ENCODE measurements around the gene ASTN2.
"Not testable (repeated sequence)": the region's sequence is repeated elsewhere in the genome, so short reads cannot be mapped to it uniquely, and the experiment has no call there.

The ASTN2 gene

DNA sequence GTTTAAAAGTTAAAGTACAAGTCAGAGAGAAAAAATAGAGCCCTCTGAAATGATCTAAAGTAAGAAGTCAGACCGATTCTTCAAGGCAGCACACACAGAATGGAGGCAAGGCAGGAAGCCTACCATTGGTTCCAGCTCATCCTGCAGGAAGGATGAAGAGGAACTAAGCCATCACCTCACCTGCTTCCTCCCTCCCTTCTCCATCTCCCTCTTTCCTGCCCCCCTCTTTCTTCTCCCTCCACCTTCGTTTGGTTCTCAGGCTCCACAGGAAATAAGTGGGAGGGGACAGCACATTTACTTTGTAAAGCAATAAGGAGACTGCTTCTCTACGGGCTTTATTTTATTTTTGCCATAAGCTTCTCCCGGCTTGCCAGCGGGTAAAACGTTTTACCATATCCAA, 514.3 kb downstream of the ASTN2 start:
- no peak overlapping the region for H2AFZ ChIP-seq (ENCODE audit: low read length, unreplicated experiment)
- no peaks in the 10 kb centered on the region for H3K36me3 ChIP-seq (ENCODE audit: insufficient read depth, low read length)
- H3K79me2 ChIP-seq (ENCODE audit: control insufficient read depth, insufficient read depth, low read length, unreplicated experiment), result no peaks in the 10 kb centered on the region
- no peaks in the 10 kb centered on the region for H3K27me3 ChIP-seq (ENCODE audit: insufficient read depth, low read length)
- no peak overlapping the region for H3K27ac ChIP-seq (ENCODE audit: low read depth, low read length)
- no peaks in the 10 kb centered on the region for H3K4me1 ChIP-seq (ENCODE audit: control insufficient read depth, insufficient read depth, low read length, unreplicated experiment)
- no peak overlapping the region for H3K4me3 ChIP-seq (ENCODE audit: low read depth, low read length)

- H3K4me3 ChIP-seq (ENCODE audit: low read depth, low read length), result no peak overlapping the region
- no peaks in the 10 kb centered on the region for H3K4me1 ChIP-seq (ENCODE audit: control insufficient read depth, insufficient read depth, low read length, unreplicated experiment)
- no peak overlapping the region for H2AFZ ChIP-seq (ENCODE audit: low read length, unreplicated experiment)
- no peaks in the 10 kb centered on the region for H3K27me3 ChIP-seq (ENCODE audit: insufficient read depth, low read length)
- H3K27ac ChIP-seq (ENCODE audit: low read depth, low read length), result no peak overlapping the region
- no peaks in the 10 kb centered on the region for H3K79me2 ChIP-seq (ENCODE audit: control insufficient read depth, insufficient read depth, low read length, unreplicated experiment)
- H3K36me3 ChIP-seq (ENCODE audit: insufficient read depth, low read length), result no peaks in the 10 kb centered on the region
Measured at GRCh38 chr9:116900007-116900367, 514.9 kb downstream of the ASTN2 start.

DNA sequence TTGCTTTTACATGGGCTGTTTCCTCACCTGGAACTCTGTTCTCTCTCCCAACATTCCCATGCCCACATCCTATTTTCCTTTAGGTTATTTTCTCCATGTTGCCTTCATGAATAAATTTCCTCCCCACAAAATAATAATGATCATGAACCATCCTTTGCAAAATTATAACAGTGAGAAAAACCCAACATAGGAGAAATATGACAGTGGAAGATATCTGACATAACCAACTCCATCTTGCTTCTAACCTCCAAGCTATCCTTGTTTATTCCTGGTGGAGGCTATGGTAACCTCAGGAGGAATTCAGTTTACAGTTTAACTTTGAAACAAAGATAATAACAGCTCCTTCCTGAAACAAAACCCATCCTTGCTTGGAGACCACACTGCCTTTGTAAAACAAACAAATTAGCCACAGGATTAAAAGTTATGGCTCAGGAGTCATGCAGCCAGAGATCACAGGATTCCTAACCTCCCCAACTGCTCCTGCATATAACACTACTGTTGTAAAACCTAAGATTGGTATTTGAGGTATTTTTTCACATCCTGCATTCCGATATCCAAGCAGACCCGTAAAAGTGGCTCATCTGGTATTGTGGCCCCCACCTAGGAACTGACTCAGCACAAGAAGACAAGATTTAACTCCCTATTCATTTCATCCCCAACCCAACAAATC, 515.4 kb downstream of the ASTN2 start:
- Histone ChIP-seq H2AFZ (ENCODE audit: low read length, unreplicated experiment) (no peak overlapping the region), H3K27me3 (ENCODE audit: insufficient read depth, low read length) (no peaks in the 10 kb centered on the region)

DNA sequence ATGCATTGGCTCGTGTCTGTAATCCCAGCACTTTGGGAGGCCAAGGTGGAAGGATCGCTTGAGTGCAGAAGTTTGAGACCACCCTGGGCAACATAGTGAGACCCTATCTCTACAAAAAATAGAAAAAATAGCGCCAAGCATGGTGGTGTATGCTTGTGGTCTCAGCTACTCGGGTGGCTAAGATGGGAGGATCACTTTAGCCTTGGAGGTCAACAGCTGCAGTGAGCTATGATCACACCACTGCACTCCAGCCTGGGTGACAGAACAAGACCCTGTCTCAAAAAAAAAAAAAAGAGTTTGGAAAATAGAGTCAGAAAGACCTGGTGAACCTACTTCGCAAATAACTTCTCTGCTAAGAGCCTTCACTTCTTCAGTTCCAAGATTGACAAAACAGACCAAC, 516.7 kb downstream of the ASTN2 start:
- H3K79me2 ChIP-seq (ENCODE audit: control insufficient read depth, insufficient read depth, low read length, unreplicated experiment); H3K36me3 ChIP-seq (ENCODE audit: insufficient read depth, low read length); H3K27me3 ChIP-seq (ENCODE audit: insufficient read depth, low read length); H2AFZ ChIP-seq (ENCODE audit: low read length, unreplicated experiment); H3K4me3 ChIP-seq (ENCODE audit: low read depth, low read length); H3K27ac ChIP-seq (ENCODE audit: low read depth, low read length); H3K4me1 ChIP-seq (ENCODE audit: control insufficient read depth, insufficient read depth, low read length, unreplicated experiment): not testable (repeated sequence)

More for the DNA sequence above, 515.4 kb downstream of the ASTN2 start:
- Histone ChIP-seq H3K36me3 (ENCODE audit: insufficient read depth, low read length) (no peaks in the 10 kb centered on the region), H3K4me3 (ENCODE audit: low read depth, low read length) (no peak overlapping the region), H3K79me2 (ENCODE audit: control insufficient read depth, insufficient read depth, low read length, unreplicated experiment) (no peaks in the 10 kb centered on the region), H3K27ac (ENCODE audit: low read depth, low read length) (no peak overlapping the region), H3K4me1 (ENCODE audit: control insufficient read depth, insufficient read depth, low read length, unreplicated experiment) (no peaks in the 10 kb centered on the region)

DNA sequence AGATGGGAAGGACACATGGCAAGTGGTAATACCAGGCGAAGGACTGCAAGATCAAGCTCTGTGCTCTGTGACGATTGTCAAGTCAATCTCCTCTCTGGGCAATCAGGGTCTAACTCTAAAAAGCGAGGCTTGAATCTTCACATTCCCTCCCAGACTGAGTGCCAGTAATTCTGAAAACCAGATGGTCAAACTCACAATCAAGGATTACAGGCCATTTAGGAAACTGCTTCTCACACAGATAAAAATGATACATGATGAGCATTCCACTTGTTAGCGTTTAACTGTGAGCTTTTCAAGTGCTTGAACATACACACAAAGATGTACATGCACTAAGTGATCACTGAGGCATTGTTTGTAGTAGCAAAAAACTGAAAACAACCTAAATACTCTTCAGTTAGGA, 517.7 kb downstream of the ASTN2 start:
- no peaks in the 10 kb centered on the region for H3K4me1 ChIP-seq (ENCODE audit: control insufficient read depth, insufficient read depth, low read length, unreplicated experiment)
- H2AFZ ChIP-seq (ENCODE audit: low read length, unreplicated experiment), result no peak overlapping the region
- H3K27me3 ChIP-seq (ENCODE audit: insufficient read depth, low read length), result no peaks in the 10 kb centered on the region
- no peaks in the 10 kb centered on the region for H3K79me2 ChIP-seq (ENCODE audit: control insufficient read depth, insufficient read depth, low read length, unreplicated experiment)
- no peak overlapping the region for H3K27ac ChIP-seq (ENCODE audit: low read depth, low read length)
- H3K36me3 ChIP-seq (ENCODE audit: insufficient read depth, low read length), result no peaks in the 10 kb centered on the region
- H3K4me3 ChIP-seq (ENCODE audit: low read depth, low read length), result no peak overlapping the region

DNA sequence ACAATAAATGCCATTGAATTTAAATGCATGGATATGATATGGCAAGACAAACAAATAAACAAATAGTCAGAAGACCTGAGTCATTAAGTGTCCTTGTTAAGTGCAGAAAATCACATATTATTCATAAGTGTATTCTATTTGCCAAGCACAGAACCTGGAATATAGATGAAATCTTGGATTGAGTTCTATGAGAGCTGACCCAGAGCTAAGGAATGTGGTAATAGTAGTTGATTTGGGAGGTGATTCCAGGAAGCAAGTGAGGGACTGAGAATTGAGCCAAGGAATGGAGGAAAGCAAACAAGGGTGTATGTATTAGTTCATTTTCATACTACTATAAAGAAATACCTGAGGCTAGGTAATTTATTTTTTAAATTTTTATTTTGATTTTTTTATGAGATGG, 518.9 kb downstream of the ASTN2 start:
- Histone ChIP-seq H3K36me3 (ENCODE audit: insufficient read depth, low read length) (no peaks in the 10 kb centered on the region), H2AFZ (ENCODE audit: low read length, unreplicated experiment) (no peak overlapping the region), H3K4me3 (ENCODE audit: low read depth, low read length) (no peak overlapping the region), H3K79me2 (ENCODE audit: control insufficient read depth, insufficient read depth, low read length, unreplicated experiment) (no peaks in the 10 kb centered on the region), H3K27ac (ENCODE audit: low read depth, low read length) (no peak overlapping the region), H3K27me3 (ENCODE audit: insufficient read depth, low read length) (no peaks in the 10 kb centered on the region), H3K4me1 (ENCODE audit: control insufficient read depth, insufficient read depth, low read length, unreplicated experiment) (no peaks in the 10 kb centered on the region)

DNA sequence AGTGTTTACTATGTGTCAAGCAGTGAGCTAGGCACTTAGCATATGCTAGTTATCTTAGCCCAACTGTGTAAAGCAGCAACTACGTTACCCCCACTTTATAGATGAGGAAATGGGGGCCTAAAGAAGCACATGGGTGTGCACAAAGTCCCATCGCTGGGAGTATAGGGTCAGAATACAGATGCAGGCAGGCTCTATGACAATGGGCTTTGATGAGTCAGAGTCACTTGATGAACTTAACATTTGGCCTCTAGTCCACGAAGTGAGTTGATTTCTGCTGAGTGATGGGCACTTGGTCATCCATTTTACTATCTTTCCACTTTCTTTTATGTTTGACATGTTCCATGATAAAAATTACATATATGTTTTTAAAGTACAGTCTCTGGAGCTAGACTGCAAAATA, 523.4 kb downstream of the ASTN2 start:
- Histone ChIP-seq H3K4me1 (ENCODE audit: control insufficient read depth, insufficient read depth, low read length, unreplicated experiment) (no peaks in the 10 kb centered on the region), H3K4me3 (ENCODE audit: low read depth, low read length) (no peak overlapping the region), H2AFZ (ENCODE audit: low read length, unreplicated experiment) (no peak overlapping the region)

GRCh38 chr9:116888476-116888875, 526.4 kb downstream of the ASTN2 start:
- not testable (repeated sequence) for H3K27ac ChIP-seq (ENCODE audit: low read depth, low read length); H3K4me1 ChIP-seq (ENCODE audit: control insufficient read depth, insufficient read depth, low read length, unreplicated experiment); H2AFZ ChIP-seq (ENCODE audit: low read length, unreplicated experiment); H3K4me3 ChIP-seq (ENCODE audit: low read depth, low read length); H3K36me3 ChIP-seq (ENCODE audit: insufficient read depth, low read length); H3K79me2 ChIP-seq (ENCODE audit: control insufficient read depth, insufficient read depth, low read length, unreplicated experiment); H3K27me3 ChIP-seq (ENCODE audit: insufficient read depth, low read length)

More for the DNA sequence above, 523.4 kb downstream of the ASTN2 start:
- no peak overlapping the region for H3K27ac ChIP-seq (ENCODE audit: low read depth, low read length)
- no peaks in the 10 kb centered on the region for H3K36me3 ChIP-seq (ENCODE audit: insufficient read depth, low read length)
- H3K27me3 ChIP-seq (ENCODE audit: insufficient read depth, low read length), result no peaks in the 10 kb centered on the region
- no peaks in the 10 kb centered on the region for H3K79me2 ChIP-seq (ENCODE audit: control insufficient read depth, insufficient read depth, low read length, unreplicated experiment)

DNA sequence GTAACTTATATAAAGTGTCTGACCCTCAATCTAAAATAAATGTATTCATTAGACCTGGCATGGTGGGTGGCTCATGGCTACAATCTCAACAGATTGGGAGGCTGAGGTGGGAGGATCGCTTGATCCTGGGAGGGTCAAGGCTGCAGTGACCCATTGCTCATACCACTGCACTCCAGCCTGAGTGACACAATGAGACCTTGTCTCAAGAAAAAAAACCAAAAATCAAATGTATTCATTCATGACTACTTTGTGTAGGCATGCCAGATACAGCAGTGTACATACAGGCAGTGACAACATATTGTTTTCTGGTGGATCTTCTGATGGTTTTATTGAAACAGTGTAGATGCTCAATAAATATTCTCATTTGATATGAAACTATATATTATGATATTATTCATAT, 526.8 kb downstream of the ASTN2 start:
- no peak overlapping the region for H2AFZ ChIP-seq (ENCODE audit: low read length, unreplicated experiment)
- no peaks in the 10 kb centered on the region for H3K4me1 ChIP-seq (ENCODE audit: control insufficient read depth, insufficient read depth, low read length, unreplicated experiment)
- no peaks in the 10 kb centered on the region for H3K36me3 ChIP-seq (ENCODE audit: insufficient read depth, low read length)
- H3K27ac ChIP-seq (ENCODE audit: low read depth, low read length), result no peak overlapping the region
- no peak overlapping the region for H3K4me3 ChIP-seq (ENCODE audit: low read depth, low read length)
- H3K79me2 ChIP-seq (ENCODE audit: control insufficient read depth, insufficient read depth, low read length, unreplicated experiment), result no peaks in the 10 kb centered on the region
- no peaks in the 10 kb centered on the region for H3K27me3 ChIP-seq (ENCODE audit: insufficient read depth, low read length)

DNA sequence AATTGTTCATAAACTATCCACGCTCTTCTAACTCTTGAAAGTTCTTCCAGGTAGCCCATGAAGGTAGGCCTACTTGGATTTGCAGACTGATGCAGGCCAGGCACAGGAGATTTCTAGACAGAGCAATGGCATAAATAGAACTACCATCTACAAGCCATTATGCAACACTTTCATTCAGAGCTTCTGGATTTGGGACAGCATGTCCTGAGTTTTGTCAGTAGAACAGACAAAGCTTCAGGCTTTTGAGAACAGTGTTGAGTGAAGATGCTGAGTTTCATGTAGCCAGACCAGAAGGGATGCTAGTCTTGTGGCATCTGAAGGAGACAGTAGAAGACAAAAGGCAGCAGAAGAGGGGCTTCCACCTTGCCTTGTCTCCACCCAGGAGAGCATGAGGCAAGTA, 531.2 kb downstream of the ASTN2 start:
- Histone ChIP-seq H2AFZ (ENCODE audit: low read length, unreplicated experiment) (no peak overlapping the region), H3K27me3 (ENCODE audit: insufficient read depth, low read length) (no peaks in the 10 kb centered on the region), H3K36me3 (ENCODE audit: insufficient read depth, low read length) (no peaks in the 10 kb centered on the region), H3K4me1 (ENCODE audit: control insufficient read depth, insufficient read depth, low read length, unreplicated experiment) (no peaks in the 10 kb centered on the region), H3K79me2 (ENCODE audit: control insufficient read depth, insufficient read depth, low read length, unreplicated experiment) (no peaks in the 10 kb centered on the region), H3K4me3 (ENCODE audit: low read depth, low read length) (no peak overlapping the region), H3K27ac (ENCODE audit: low read depth, low read length) (no peak overlapping the region)

DNA sequence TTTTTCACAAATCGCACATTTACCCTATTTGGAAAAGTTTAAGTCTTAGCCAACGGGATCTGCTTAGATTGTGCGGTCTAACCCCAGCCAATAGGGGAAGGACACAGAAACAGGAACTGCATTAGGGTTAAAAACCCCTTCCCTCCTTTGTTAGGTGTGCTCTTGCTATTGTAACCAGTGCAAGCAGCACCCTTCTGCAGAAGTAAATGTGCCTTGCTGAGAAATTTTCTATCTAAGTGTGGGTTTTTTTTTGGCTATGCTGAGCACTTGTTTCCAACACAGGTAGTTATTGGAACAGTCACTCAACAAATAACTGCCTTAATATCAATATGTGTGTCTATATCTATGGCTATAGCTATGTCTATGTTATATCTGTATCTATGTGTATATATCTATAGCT, 537.8 kb downstream of the ASTN2 start:
- Histone ChIP-seq H3K36me3 (ENCODE audit: insufficient read depth, low read length) (no peaks in the 10 kb centered on the region), H3K27ac (ENCODE audit: low read depth, low read length) (no peak overlapping the region), H2AFZ (ENCODE audit: low read length, unreplicated experiment) (no peak overlapping the region), H3K79me2 (ENCODE audit: control insufficient read depth, insufficient read depth, low read length, unreplicated experiment) (no peaks in the 10 kb centered on the region), H3K4me1 (ENCODE audit: control insufficient read depth, insufficient read depth, low read length, unreplicated experiment) (no peaks in the 10 kb centered on the region), H3K27me3 (ENCODE audit: insufficient read depth, low read length) (no peaks in the 10 kb centered on the region), H3K4me3 (ENCODE audit: low read depth, low read length) (no peak overlapping the region)
